GM23338 (cell line): ENCODE data around the gene XKR7.

ENCODE experiments used
- CTCF ChIP-seq, 2 experiments: fragments of 200-600 bp in 1 of 2; sonication (generic) in 1 of 2; conservative IDR thresholded peaks; 2 replicates each; pipeline versions ENCODE4 v1.5.1 to v1.6.1; 2016 to 2017; ENCODE audit warnings: antibody characterized with exemption in 2 of 2, low read depth in 2 of 2, mild to moderate bottlenecking in 2 of 2, moderate library complexity in 1 of 2
- REST ChIP-seq: IDR thresholded peaks from one replicate; pipeline ENCODE4 v1.6.1; 2018; ENCODE audit warnings: antibody characterized with exemption; ENCODE audit not compliant: unreplicated experiment
- STAT1 ChIP-seq: IDR thresholded peaks from one replicate; pipeline ENCODE4 v1.6.1; 2016; ENCODE audit warnings: antibody characterized with exemption; ENCODE audit not compliant: unreplicated experiment

DNA sequence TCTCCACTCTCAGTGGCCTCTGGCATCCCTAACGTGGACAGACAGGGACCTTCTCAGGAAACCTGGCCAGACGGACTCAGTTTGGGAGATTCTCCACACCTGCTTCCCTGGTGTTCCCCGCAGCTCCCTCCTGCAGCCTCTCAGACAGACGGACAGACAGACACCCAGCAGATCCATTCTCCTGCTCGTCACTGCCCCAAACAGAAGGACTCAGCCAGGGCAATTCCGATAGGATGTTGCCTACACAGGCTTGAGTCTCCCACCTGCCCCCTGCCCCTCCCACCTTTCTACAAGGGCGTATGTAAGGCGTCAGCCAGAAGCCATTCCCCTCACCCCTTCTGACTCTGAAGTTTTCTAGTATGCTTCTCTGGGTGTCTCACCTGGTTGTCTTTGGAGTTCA is 42.7 kb downstream of the XKR7 start:
- TF ChIP-seq CTCF (conservative IDR thresholded peaks at IDR 0.05; ENCODE audit: low read depth in 2 of 2) (no peak), REST (no peak), STAT1 (no peak)
